Activated B cell treated with CpG ODN at 0.5 μM for 24 hours (primary cell): Measurements from ENCODE around the gene PHTF1. TPM values are rescaled to one million over a fixed set of nuclear protein-coding genes. Genes with fewer than 3 reads are reported as not detected.

Experiments used
- ATAC-seq: fragments of 200-7000 bp; cut with Tn5 transposase; one replicate; pipeline ENCODE4 v1.10.0; 2021; ENCODE audit warnings: low read depth, mild to moderate bottlenecking, moderate library complexity
- CTCF ChIA-PET: fragments of 350-600 bp; sonication (Branson Sonifier 250); formaldehyde crosslinking; loops from one replicate; lab custom pipeline; 2021; ENCODE audit warnings: antibody characterized with exemption; lab: Charles Lee
- POLR2A ChIA-PET: fragments of 350-600 bp; sonication (Branson Sonifier 250); formaldehyde crosslinking; loops from one replicate; lab custom pipeline; 2021; ENCODE audit warnings: antibody characterized with exemption; lab: Charles Lee
- DNase-seq: peaks from one replicate; pipeline ENCODE4 v3.0.0; 2022
- H3K27ac Mint-ChIP-seq: one replicate; pipeline ENCODE4 v1.8.0; 2020; ENCODE audit warnings: mixed read lengths
- H3K27me3 Mint-ChIP-seq: one replicate; pipeline ENCODE4 v1.8.0; 2021; ENCODE audit warnings: mixed read lengths
- H3K36me3 Mint-ChIP-seq: one replicate; pipeline ENCODE4 v1.8.0; 2021; ENCODE audit warnings: low read depth, mixed read lengths
- H3K4me1 Mint-ChIP-seq: one replicate; pipeline ENCODE4 v1.8.0; 2021; ENCODE audit warnings: mixed read lengths
- H3K4me3 Mint-ChIP-seq: one replicate; pipeline ENCODE4 v1.8.0; 2020; ENCODE audit warnings: mild to moderate bottlenecking, mixed read lengths
- H3K9me3 Mint-ChIP-seq: one replicate; pipeline ENCODE4 v1.8.0; 2020; ENCODE audit warnings: mixed read lengths
- intact Hi-C: fragments of 100-400 bp; cut with micrococcal nuclease; formaldehyde crosslinking; loops from one replicate; pipeline ENCODE4 v1.15.1; 2024
- total RNA-seq: library from RNA; stranded (reverse); gene quantifications from 2 replicates; pipeline ENCODE4 v1.2.3, GENCODE V29; 2022
- TF ChIP-seq, protein P1 (sequence below): fragments of 200-600 bp; IDR thresholded peaks from one replicate; pipeline ENCODE4 v1.8.0; 2022; ENCODE audit warnings: antibody characterized with exemption, mild to moderate bottlenecking

PHTF1 gene
- total RNA-seq, 1 donor from 2014 or later: 25.0 TPM

DNA sequence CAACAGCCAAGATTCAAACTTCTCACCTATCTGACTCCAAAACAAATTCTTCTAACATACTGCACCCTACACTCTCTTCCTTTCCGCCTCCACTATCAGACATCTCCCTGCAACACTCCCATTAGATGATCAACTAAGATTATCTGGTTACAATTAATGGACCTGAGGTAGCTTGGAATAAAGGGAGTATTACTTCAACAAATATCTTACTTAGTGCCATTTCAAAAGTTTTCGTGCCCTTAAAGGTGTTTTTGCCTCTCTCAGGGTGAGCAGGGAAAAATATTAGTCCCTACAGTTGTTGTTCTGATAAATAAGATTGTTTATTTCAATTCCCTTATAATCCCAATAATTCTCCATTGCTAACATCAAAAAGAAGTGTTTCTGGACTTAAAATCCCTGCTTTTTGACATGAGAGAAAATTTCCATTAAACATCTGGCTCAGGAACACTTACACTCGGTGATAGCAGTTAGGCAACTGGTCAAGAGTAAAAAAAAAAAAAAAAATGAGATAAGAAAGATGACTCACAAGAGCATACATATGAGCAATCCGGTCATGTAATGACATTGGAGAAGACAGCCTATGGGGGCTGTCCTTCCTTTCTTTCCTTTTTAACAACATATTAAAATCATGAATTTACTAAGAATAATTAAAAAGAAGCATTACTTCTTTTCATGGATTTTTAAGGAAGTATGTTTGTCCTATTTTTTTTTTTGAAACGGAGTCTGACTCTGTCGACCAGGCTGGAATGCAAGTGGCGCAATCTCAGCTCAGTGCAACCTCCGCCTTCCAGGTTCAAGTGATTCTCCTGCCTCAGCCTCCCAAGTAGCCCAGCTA lies 45.4 kb upstream of the PHTF1 start:
- intact Hi-C loops: no loop called here
- no peaks in the 10 kb centered on the region for H3K9me3 Mint-ChIP-seq
- POLR2A ChIA-PET: no interaction called here
- no peaks in the 10 kb centered on the region for H3K27me3 Mint-ChIP-seq
- TF ChIP-seq, protein P1, sequence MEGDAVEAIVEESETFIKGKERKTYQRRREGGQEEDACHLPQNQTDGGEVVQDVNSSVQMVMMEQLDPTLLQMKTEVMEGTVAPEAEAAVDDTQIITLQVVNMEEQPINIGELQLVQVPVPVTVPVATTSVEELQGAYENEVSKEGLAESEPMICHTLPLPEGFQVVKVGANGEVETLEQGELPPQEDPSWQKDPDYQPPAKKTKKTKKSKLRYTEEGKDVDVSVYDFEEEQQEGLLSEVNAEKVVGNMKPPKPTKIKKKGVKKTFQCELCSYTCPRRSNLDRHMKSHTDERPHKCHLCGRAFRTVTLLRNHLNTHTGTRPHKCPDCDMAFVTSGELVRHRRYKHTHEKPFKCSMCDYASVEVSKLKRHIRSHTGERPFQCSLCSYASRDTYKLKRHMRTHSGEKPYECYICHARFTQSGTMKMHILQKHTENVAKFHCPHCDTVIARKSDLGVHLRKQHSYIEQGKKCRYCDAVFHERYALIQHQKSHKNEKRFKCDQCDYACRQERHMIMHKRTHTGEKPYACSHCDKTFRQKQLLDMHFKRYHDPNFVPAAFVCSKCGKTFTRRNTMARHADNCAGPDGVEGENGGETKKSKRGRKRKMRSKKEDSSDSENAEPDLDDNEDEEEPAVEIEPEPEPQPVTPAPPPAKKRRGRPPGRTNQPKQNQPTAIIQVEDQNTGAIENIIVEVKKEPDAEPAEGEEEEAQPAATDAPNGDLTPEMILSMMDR: no peak
- CTCF ChIA-PET: no interaction called here
- no peak for ATAC-seq
- no peak overlapping the region for H3K4me3 Mint-ChIP-seq
- peaks cover 25% of the 10 kb centered on the region for H3K36me3 Mint-ChIP-seq
- no peak overlapping the region for H3K27ac Mint-ChIP-seq
- H3K4me1 Mint-ChIP-seq: peaks cover 63% of the 10 kb centered on the region
- no peak for DNase-seq

DNA sequence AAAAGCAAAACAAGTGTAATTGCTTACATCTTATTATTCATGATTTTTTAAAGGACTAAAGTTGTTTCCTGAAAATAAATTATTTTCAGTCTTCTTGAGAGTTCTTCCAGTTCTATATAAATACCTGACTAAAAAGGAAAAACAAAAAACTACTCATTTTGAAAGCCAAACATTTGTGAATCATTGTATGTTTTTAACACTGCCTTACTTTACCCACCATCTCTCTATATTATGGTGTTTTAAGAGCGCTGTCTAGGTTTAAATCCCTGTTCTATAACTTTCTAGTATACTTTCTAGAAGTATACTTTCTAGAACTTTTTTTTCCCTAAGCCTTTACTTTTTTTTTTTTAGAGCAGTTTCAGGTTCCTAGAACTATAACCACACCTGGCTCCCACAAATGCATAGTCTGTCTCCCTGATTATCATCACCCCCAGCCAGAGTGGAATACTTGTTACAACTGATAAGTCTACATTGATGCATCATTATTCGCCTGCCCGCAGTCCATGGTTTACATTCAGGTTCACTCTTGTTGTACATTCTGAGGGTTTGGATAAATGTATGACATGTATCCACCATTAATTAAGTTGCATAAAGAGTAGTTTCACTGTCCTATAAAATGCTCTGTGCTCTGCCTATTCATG lies 43.2 kb upstream of the PHTF1 start:
- H3K36me3 Mint-ChIP-seq: peaks cover 21% of the 10 kb centered on the region
- no peak overlapping the region for H3K4me3 Mint-ChIP-seq
- H3K27ac Mint-ChIP-seq: no peak overlapping the region
- intact Hi-C loops: no loop called here
- POLR2A ChIA-PET: interaction anchor here (1.4 kb wide), 1 partner anchor 9 kb away, joined by 3 read pairs; the partner anchor contains the start of gene RSBN1
- no peak for DNase-seq
- ATAC-seq: no peak
- H3K4me1 Mint-ChIP-seq: peaks cover 59% of the 10 kb centered on the region
- TF ChIP-seq, protein P1: no peak
- CTCF ChIA-PET: no interaction called here
- no peaks in the 10 kb centered on the region for H3K9me3 Mint-ChIP-seq
- no peaks in the 10 kb centered on the region for H3K27me3 Mint-ChIP-seq

DNA sequence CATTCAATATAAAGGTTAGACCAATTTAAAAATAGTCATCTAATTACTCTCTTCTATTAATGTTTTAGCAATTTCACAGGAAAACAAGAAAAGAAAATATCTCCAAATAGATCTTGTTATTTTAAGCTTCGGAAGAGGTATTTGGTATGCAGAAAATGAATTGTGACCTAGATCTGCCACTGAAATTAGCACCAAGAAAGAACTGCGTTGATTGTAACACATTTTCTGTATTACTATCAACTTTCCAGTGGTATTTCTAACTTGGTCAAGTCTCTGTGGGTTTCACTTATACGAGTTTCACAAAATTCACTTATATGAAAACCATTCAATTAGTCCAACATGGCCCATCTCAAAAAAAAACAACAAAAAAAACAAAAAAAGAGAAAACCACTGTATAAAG lies 41.2 kb upstream of the PHTF1 start:
- peaks cover 34% of the 10 kb centered on the region for H3K36me3 Mint-ChIP-seq
- ATAC-seq (no peak), DNase-seq (no peak)
- no peaks in the 10 kb centered on the region for H3K9me3 Mint-ChIP-seq
- H3K27me3 Mint-ChIP-seq: no peaks in the 10 kb centered on the region
- TF ChIP-seq, protein P1: no peak
- ChIA-PET POLR2A (no interaction called here), CTCF (no interaction called here)
- H3K4me3 Mint-ChIP-seq: no peak overlapping the region
- peaks cover 51% of the 10 kb centered on the region for H3K4me1 Mint-ChIP-seq
- H3K27ac Mint-ChIP-seq: no peak overlapping the region
- intact Hi-C loops: no loop called here

DNA sequence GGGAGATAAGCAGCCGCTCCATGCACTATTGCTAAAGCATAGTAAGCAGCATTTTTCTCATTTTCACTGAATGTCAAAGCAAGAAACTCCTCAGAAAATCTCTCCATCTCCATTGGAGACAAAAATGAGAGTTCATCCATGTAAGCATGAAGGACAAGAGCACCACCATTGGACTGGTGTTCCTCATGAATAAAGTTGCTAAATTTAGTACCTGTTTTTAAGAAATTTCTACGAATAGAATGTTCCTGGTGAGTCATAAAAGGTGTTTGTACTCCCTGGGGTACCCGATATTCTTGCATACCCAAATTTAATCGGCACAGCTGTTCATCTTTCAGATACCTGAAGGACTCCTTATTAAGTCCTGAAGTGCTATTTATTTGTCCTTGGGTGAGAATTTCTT lies 38.2 kb upstream of the PHTF1 start:
- DNase-seq (no peak), ATAC-seq (no peak)
- TF ChIP-seq, protein P1: no peak
- H3K27me3 Mint-ChIP-seq: no peaks in the 10 kb centered on the region
- CTCF ChIA-PET: no interaction called here
- H3K9me3 Mint-ChIP-seq: no peaks in the 10 kb centered on the region
- intact Hi-C loops: loop anchor here (2.0 kb wide), 1 partner anchor 13 kb away; no protein-coding TSS in a partner anchor
- peaks cover 39% of the 10 kb centered on the region for H3K4me1 Mint-ChIP-seq
- H3K4me3 Mint-ChIP-seq: no peak overlapping the region
- H3K36me3 Mint-ChIP-seq: peaks cover 48% of the 10 kb centered on the region
- no peak overlapping the region for H3K27ac Mint-ChIP-seq
- POLR2A ChIA-PET: interaction anchor here (1.8 kb wide), 1 partner anchor 14 kb away, joined by 4 read pairs; no protein-coding TSS in a partner anchor
